Stimulated activated CD8-positive, alpha-beta memory T cell treated with anti-CD3 and anti-CD28 coated beads, Interleukin-4, amount 100 ng/mL, for 4 hours (primary cell): Measurements from ENCODE around the gene SLN.
"Not testable (repeated sequence)": the region's sequence is repeated elsewhere in the genome, so short reads cannot be mapped to it uniquely, and the experiment has no call there.

Experiments
- DNase-seq, 2 donors: peaks; one replicate each; pipeline ENCODE4 v3.0.0-alpha.2; 2020; ENCODE audit warnings: low read depth in 2 of 2, low spot score in 1 of 2

Gene SLN

GRCh38 chr11:107711861-107712755 lies at the start of gene SLN:
SLN (minus strand) TSS chr11:107712056.
- DNase-seq, result no peak

DNA sequence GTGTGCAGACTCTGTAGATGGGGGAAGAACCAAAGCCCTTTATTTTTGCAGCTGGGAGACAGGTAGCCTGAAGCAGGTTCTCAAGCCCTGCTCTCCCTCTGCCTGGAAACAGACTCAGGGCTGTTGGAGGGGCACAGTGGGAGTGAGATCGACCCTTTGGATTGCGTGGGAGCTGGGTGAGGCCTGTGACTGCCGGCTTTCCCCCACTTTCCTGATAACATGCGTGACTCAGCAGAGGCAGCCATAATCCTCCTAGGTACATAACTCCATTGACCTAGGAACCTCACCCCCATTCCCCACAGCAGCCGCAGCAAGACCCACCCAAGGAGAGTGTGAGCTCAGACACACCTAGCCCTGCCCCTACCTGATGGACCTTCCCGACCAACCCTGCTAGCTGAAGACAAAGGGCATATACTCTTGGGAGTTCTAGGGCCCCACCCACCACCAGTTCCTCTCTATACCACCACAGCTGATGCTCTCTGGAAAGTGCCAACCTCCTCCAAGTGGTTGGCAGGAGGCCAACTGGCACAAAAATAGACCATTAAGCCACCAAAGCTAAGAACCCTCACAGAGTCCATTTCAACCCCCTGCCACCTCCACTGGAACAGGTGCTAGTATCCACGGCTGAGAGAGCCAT lies 47.0 kb upstream of the SLN start:
- not testable (repeated sequence) for DNase-seq

DNA sequence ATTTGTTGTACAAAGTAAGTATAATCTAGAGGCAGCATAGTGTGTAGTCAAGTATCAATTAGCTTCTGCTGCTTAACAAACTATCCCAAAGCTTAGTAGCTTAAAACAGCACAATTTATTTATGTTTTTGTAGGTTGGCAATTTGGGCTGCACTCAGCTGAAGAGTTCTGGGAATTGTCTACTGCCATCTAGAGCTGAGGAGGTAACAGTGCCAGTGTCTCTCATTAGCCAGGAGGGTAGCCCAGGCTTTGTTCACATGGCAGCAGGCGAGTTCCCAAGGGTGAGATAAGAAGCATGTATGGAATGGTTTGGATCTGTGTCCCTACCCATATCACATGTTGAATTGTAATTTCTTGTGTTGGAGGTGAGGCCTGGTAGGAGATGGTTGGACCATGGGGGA lies 45.8 kb upstream of the SLN start:
- DNase-seq, result no peak

- DNase-seq, result no peak
Measured at GRCh38 chr11:107756553-107756952, 44.7 kb upstream of the SLN start.

DNA sequence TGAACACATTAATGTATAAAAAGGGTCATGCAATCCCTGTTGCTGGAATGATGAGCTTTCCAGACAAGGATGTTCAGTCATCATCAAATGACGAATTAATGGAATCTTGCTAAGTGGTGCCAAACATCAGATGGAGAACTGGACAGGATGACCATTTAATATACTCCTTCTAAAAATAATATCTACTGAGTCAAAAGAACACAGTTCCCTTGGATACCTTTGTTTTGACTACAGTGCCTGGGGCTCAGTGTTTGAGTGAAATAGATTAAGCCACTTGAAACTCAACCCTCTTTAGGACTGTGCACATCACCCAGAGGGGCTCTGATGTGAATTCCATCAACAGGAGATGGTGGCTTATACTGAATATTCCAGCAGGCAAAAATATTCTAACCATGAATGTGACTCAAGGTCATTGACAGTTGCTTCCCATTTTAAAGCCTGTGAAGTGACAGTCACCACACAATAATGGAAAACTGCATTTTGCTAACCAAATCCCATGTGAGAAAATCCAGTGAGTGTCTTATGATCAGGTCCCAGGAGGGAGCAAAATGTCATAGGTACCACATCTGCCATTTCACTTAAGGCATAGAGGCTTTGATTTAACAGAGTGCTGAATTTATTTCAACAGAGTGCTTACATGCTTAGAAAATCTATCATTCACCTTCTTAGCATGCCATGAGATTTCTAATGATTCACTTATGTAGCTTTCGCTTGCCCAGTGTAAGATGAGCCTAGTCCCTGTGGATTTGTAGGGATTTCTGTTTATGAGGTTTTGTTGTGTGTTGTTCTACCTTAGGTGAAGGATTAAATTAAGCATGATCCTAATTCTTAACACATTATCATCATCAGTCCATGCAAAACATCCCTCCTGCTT lies 41.3 kb upstream of the SLN start:
- DNase-seq, result no peak

DNA sequence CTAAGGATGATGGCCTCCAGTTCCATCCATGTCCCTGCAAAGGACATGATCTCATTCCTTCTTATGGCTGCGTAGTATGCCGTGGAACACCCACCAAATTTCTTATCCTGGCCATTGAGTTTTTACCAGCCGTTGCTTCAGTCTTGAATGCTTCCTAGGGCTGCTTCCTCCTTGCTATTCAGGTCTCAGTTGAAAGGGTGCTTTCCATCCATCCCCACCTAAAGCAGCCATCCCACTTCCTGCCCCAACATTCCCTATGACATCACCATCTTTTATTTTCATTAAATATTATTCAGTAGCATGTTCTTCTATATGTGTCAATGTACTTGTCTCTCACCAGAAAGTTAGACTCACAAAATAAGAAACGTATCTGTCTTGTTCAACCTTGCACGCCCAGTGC lies 40.7 kb upstream of the SLN start:
- no peak for DNase-seq

- no peak for DNase-seq
Measured at GRCh38 chr11:107751082-107751481, 39.2 kb upstream of the SLN start.

- DNase-seq, result no peak
Measured at GRCh38 chr11:107750313-107750712, 38.5 kb upstream of the SLN start.

DNA sequence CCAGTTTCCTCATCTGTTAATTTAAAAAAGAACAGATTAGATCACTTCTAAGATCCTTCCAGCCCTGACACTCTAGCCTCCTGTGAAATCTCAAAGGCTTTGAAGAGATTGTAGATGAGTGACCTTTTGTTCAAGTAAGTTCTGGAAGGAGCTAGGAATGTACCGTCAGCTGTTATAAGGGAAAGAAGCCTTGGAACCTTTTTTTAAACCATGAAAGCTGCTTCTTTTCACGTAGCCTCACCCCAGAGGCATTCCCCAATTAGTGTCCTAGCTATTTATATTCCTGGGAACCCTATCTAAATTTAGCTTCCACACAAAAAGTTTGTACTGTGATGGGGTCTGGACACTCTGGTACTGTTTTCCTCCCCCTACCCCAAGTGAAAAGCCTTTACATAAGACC lies 35.8 kb upstream of the SLN start:
- no peak for DNase-seq

DNA sequence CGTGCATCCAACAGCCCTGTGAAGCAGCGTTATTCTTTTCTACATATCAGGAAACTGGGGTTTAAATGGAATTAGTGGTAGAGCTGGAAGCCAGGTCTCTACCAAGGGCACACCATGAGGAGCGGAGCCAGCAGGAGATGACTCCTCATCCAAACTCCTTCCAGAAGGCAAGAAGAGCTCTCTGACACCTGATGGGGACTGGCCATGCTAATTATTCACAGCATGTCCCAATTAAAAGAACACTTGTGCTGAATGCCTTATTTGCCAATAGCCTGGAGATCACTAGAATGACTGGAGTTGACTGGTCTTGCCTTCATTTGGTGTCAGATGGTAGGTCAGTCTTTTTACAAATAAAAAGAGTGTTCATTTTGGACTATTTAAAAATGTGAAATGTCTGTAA lies 32.9 kb upstream of the SLN start:
- DNase-seq, result no peak

- no peak for DNase-seq
Measured at GRCh38 chr11:107743191-107743590, 31.3 kb upstream of the SLN start.

DNA sequence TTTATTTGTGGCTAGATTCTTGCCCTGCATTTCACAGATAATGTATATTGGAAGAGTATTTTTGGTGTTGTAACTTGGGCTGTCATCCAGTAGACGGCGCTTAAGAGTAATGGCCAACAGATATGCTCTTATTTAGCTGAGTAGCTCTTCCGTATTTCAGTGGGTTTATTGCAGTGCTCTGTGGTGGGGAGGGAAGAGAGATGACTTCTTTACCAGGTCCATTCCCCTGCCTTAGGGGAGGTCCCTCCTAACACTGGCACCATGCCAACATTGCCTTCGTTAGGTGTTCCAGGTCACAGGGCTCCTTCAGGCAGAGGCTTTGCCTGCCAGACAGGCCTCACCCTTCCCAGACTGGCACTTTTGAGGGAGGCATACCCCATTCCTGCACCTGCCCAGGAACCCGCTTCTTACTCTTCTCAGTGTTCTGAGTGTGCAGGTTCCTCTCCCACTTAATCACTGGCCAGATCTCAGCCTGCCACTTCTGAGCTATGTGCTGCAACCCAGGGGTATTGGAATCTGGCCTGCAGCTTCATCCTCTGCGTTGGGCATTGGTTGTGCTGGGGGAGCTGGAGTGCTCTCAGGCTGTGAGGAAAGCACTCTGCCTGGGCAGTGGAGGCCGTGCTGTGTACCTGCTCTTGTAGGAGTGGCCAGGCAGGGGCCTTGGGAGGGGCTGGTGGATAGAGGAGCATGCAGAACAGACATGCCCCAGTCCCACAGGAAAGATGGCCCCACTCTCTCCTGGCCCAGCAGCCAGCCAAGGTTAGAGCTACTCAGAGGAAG lies 29.4 kb upstream of the SLN start:
- DNase-seq, result no peak

DNA sequence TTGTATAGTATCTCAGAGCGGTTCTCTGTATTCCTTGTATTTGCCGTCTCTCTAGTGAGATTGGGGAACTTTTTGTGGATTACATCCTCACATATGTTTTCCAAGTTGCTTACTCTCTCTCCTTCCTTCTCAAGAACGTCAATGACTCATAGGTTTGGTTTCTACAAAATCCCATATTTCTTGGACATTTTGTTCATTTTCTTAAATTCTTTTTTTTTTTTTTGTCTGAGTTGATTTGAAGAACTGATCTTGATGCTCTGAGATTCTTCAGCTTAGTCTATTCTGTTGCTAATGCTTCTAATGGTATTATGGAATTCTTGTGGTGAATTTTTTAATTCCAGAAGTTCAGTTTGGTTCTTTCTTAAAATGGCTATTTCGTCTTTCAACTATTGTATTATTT lies 28.4 kb upstream of the SLN start:
- DNase-seq, result no peak

GRCh38 chr11:107736546-107736945 lies 24.7 kb upstream of the SLN start:
- no peak for DNase-seq

GRCh38 chr11:107733518-107733917 lies 21.7 kb upstream of the SLN start:
- no peak for DNase-seq

GRCh38 chr11:107732689-107733051 lies 20.8 kb upstream of the SLN start:
- DNase-seq, result no peak

DNA sequence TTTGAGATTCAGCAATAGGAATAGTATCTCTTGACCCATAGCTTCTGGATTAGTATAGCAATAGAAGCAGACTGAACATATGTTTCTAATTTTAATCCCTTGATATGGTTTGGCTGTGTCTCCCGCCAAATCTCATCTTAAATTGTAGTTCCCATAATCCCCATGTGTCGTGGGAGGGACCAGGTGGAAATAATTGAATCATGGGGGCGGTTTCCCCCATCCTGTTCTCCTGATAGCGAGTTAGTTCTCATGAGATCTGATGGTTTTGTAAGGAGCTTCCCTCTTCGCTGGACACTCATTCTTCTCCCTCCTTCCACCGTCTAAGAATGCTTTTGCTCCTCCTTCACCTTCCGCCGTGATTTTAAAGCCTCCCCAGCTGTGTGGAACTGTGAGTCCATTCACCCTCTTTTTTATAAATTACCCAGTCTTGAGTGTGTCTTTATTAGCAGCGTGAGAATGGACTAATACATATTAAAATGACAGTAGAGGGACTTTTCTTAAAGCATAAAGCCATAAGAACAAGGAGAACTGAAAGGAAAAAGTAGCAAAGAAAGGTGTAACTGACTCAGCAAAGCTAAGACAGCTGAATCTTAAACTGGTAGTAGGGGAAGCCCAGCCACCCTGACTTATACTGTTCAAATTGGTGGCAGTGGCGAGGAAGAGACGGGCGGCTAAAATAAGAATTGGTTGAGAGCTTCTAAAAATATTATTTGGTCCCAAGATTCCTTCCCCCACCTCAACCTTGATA lies 20.3 kb upstream of the SLN start:
- no peak for DNase-seq

DNA sequence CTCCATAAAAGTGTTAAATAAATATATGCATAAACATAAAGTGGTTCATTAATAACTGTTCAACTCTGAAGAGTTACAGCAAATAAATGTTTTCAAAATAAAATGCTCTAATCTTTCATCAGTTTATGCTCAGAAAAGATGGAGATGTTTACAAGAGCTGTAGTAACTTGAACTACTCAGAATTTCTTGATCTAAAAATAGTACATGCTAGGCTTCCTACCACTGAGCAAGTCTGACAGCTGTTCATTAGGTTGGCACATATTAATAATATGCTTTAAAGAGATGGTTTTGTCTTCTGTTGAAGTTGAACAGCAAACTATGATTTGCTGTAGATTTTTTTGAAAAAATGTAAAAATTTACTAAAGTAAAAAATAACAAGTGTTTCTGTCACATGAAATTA lies 10.8 kb upstream of the SLN start:
- DNase-seq, result no peak

DNA sequence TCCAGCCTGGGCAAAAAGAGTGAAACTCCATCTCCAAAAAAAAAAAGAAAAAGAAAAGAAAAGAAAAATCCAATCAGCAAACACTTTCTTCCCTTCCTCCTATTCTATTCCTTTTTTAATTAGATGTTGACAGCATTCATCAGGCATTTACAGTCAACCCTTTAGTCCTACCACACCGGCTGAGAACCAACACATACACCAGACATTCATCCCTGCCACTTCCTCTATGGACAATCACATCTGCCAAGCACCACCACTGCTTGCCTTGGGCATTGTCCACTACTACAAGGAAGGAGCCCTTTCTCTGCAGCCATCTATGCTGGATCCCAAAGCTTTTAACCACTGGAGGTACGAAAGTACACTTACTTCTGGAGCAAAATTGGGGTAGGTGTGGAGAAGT lies 9.4 kb upstream of the SLN start:
- DNase-seq, result no peak

- no peak for DNase-seq
Measured at GRCh38 chr11:107720303-107720774, 8.5 kb upstream of the SLN start.
